UCSD-AML1 (cell line): ENCODE measurements around the gene CCDC188.
"Not testable (repeated sequence)": the region's sequence is repeated elsewhere in the genome, so short reads cannot be mapped to it uniquely, and the experiment has no call there.

Experiments used
- DNase-seq: peaks from one replicate; lab custom pipeline; 2025; ENCODE audit not compliant: unreplicated experiment; lab: John Stamatoyannopoulos, UW

CCDC188 gene

GRCh38 chr22:20171288-20172140 is 20.7 kb upstream of the CCDC188 start:
- DNase-seq = no peak

DNA sequence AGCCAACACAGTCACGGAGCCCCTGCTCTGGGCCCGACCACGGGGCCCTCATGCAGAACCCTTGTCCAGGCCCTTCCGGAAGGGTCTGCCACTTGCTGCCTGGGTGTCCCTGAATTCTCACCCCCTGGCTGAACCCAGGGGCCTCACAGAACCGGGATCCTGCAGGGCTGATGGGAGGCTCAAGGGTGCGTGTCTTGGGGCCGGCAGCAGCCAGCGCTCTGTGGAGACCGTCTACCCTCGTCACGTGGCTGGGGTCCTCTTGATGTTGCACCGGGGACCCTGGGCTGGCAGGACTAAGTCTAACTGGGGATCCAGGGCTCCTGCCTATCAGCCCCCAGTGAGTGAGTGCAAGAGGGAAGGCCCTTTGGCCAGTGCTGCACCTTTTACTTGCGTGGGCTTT is 19.3 kb upstream of the CCDC188 start:
- no peak for DNase-seq

DNA sequence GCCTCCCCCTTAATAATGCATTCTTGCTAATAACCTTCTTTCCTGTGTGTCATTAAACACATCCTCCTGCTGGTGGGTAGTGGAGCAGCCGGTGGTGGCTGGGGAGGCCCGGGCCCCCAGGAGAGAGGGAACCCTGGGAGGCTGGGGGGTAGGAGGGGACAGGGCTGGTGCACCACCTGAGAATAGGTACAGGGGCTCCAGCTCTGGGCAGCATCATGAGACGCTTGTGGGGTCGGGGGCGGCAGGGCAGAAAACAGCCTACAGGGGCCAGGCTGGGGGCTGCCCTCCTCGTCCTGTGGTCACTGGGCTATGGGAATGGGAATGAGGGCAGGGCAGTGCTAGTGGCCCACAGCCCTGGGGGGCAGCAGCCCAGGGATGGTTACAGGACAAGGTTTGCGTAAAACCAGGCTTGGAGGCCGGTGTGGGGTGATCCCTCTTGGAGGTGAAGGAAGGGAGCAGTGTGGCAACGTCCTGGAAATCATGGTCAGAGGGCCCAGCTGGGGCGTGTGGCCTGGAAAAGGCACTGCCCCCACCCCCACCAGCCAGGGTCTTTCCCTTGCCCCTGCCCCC is 18.5 kb upstream of the CCDC188 start:
- no peak for DNase-seq

GRCh38 chr22:20167643-20168322 is 16.9 kb upstream of the CCDC188 start:
- no peak for DNase-seq

GRCh38 chr22:20166703-20167102 is 15.8 kb upstream of the CCDC188 start:
- DNase-seq = no peak

GRCh38 chr22:20165913-20166312 is 15.1 kb upstream of the CCDC188 start:
- DNase-seq = no peak

- no peak for DNase-seq
These were observed 14.6 kb upstream of the CCDC188 start for GRCh38 chr22:20165421-20165820.

DNA sequence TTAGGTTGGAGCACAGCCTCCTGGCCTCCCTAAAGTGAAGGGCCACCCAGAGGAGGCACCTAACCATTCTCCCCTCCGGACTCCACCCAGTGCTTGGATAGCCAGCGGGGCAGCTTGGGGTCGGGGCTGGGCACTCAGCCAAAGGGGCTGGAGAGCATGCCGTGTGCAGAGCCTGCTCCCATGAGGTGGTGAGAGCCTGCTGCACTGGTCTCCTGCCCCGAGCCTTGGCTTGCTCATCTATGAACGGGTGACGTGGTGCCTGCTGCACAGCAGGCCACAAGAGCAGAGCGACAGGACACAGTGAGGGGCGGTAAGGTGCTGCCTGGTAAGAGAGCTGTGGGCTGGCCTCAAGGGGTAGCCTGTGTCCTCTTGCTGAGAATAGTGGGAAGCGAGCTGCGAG is 14.0 kb upstream of the CCDC188 start:
- no peak for DNase-seq

DNA sequence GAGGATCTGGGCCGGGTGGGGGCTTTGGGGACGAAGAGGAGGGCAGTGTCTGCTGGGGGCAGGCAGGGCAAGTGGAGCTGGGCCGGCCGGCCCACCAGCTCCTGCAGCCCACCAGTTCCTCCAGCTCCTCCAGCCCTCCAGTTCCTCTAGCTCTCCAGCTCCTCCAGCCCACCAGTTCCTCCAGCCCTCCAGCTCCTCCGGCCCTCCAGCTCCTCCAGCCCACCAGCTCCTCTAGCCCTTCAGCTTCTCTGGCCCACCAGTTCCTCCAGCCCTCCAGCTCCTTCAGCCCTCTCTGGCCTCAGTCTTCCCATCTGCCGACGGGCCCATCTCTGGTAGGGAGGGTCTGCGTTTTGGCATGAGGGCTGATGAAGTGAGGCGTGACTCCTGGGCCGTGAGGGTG is 9.2 kb upstream of the CCDC188 start:
- DNase-seq = no peak

GRCh38 chr22:20159531-20159930 is 8.7 kb upstream of the CCDC188 start:
- not testable (repeated sequence) for DNase-seq

DNA sequence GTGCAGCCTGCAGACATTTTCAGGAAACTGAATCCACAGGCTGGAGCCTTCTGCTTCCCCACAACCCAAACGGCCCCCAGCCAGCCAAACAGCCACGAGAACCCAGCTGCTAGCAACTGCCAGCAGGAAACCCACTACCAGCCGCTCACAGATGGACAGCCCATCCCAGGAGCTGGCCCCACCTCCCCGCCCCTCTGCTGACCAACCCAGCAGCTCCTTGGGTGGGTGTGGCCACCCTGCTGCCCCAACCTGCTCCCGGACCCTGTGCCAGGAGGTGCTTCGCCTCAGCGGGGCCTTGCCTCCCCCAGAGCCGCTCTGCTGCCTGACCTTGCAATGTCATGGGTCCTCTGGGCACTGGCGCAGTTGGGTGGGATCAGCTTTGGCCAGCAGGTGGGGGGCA is 8.2 kb upstream of the CCDC188 start:
- peak; percentile 79 for DNase-seq

DNA sequence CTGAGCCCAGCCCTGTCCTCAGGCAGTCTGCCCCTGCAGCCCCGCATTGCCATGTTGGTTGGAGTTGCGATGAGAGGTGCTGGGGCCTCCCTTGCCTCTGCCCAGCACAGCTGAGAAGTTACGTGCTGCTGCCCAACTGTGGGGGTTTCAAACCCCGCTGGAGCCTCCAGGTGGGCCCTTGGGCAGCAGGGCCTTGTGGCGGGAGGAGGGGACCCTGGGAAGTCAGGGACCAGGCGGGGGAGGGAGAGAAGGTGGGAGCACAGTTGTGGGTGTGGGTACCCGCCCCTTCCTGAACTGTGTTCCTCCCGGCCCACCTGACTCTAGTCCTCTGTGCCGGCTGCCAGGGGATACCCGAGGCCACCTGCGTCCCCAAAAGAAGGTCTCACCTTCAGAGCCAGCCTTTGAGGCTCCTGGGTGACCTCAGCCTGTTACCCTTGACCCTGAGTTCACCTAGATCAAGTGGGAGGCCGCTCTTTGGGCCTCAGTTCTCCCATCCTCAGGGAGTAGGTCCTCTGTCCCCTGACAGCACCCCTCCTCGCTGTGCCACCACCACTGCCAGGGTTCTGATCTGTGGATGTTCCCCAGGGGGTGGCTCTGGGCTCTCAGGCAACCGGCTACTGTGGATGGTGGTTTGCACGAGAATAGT is 7.7 kb upstream of the CCDC188 start:
- DNase-seq = no peak

DNA sequence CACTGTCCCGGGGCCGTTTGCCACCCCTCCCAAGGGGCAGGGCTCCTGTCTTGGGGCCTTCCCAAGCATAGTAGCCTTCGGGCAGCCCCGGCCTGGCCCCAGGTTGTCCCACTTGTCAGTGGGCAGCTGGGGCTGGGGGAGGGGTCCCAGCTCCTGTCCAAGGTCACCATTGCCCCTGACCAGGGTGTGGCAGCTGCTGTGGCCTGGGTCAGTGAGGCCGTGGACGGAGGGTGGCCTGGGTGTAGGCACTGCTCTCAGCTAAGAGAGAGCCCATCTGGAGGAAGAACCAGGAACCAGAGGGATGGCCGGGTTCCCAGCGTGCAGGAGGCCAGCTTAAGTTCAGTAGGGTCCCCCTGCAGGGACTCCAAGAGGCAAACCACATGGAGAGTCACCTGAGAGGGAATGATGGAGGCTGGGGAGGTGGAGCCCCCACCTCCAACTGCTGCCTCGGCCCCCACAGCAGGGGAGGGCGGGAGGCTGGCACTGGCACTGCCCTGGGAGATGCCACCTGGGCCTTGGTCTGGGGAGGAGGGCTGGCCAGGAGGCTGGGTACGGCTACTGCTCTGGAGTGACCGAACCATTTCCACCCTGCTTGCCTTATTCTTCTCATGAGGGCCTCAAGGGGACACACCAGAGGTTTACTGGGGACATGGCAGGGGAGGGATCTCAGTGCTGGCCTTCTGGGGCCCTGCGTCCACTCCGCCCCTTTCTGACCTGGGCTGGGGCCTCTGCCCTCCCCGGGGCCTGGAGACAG is 6.8 kb upstream of the CCDC188 start:
- no peak for DNase-seq

- DNase-seq = peak; percentile 79
These were observed 6.0 kb upstream of the CCDC188 start for GRCh38 chr22:20156611-20157429.

DNA sequence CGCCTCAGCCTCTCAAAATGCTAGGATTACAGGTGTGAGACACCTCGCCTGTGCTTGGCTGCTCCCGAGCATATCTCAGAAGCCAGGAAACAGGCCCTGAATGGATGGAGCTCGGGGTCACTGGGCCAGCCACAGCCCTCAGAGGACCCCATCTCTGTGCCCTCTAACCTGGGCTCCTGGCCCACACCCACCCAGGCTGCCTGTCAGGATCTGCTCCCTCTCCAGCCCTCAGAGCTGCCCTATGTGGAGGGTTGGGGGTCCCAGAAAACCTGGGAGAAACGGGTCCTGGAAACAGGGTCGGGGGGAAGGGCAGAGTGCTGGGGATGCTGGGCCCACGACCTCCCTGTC is 5.2 kb upstream of the CCDC188 start:
- DNase-seq = no peak

GRCh38 chr22:20155330-20156041 is 4.6 kb upstream of the CCDC188 start:
- peak; percentile 82 for DNase-seq

- DNase-seq = peak; percentile 50
These were observed 3.8 kb upstream of the CCDC188 start for GRCh38 chr22:20154602-20155187.

GRCh38 chr22:20153945-20154344 is 3.1 kb upstream of the CCDC188 start:
- no peak for DNase-seq

- no peak for DNase-seq
These were observed 1.6 kb upstream of the CCDC188 start for GRCh38 chr22:20152464-20152890.
